Suppressor macrophage treated with lipopolysaccharide for 4 hours (primary cell): ENCODE results near the gene AQP9.
"Not testable (repeated sequence)": the region's sequence is repeated elsewhere in the genome, so short reads cannot be mapped to it uniquely, and the experiment has no call there.

Source experiments
- DNase-seq: peaks from one replicate; pipeline ENCODE4 v3.0.0-alpha.2; 2020

AQP9 gene

GRCh38 chr15:58138106-58138505 lies at the start of gene AQP9:
Gene AQP9, plus strand, starts transcription at chr15:58138381. Its CDS starts 185 bp downstream, at chr15:58138566.
- peak; percentile 87 for DNase-seq

- no peak for DNase-seq
These were observed 42.8 kb upstream of the AQP9 start for GRCh38 chr15:58095415-58095814.

DNA sequence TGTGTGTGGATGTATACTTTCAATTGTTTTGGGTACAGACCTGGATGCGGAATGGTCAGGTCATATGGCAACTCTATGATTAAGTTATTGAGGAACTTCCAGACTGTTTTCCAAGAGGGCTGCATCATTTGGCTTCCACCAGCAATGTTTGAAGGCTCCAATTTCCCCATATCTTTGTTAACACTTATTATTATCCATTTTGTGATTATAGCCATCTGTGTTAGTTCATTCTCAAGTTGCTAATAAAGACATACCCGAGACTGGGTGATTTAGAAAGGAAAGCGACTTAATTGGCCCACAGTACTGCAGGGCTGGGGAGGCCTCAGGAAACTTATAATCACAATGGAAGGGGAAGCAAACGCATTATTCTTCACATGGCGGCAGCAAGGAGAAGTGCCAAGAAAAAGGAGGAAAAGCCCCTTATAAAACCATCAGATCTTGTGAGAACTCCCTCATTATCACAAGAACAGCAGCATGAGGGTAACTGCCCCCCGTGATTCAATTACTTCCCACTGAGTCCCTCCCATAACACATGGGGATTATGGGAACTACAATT lies 41.6 kb upstream of the AQP9 start:
- DNase-seq: no peak

- no peak for DNase-seq
These were observed 34.7 kb upstream of the AQP9 start for GRCh38 chr15:58103482-58103881.

DNA sequence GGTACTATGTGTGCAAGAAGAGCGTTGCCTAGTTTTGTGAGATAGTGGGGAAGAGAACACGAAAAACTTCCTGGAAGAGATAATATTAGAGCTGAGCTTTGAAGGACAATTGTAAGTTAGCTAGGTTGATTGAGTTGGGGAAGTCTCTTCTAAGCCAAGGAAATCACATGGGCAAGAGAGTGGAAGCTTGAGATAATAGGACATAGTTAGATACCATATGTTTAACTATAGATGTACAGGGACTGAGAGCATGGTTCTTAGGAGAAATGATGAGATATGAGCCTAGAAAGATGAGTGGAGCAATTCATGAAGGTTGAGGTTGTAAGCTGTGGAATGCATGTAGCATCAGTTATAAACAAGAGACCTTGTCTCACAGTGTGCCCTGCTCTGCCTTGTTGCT lies 30.1 kb upstream of the AQP9 start:
- DNase-seq: no peak

- peak; percentile 47 for DNase-seq
These were observed 28.8 kb upstream of the AQP9 start for GRCh38 chr15:58109419-58109818.

DNA sequence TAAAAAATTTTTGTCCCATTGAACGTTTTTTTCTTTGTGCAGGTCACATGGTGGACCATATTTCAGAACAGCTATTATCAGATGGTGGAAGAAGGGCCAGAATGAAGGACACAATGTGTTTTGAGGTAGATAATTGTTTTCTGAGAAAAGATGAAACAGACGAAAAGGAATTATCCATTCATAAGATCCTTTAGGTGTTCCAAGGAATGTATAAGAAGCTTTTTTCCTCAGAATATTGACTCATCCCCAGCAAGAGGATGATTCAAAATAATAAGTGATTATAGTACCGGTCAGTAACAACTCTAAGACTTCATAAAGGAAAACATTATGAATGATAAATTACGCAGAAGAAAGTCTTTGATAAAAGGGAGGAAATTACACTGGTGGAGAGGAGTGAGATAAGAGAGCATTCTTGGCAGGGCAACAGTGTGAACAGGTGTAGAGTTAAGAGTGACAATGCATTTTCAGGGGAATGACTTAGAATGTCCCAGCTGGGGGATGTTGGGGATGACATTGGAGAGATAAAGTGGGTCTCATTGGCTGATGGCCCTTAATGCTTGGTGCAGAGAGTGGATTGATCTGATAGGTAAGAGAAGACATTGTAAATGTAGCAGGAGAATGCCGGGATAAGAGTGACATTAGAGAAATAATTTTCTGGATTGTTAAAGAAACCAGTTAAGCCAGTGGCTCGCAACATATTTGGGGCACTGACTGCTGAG lies 27.0 kb upstream of the AQP9 start:
- DNase-seq: no peak

- DNase-seq: no peak
These were observed 26.5 kb upstream of the AQP9 start for GRCh38 chr15:58111718-58112104.

DNA sequence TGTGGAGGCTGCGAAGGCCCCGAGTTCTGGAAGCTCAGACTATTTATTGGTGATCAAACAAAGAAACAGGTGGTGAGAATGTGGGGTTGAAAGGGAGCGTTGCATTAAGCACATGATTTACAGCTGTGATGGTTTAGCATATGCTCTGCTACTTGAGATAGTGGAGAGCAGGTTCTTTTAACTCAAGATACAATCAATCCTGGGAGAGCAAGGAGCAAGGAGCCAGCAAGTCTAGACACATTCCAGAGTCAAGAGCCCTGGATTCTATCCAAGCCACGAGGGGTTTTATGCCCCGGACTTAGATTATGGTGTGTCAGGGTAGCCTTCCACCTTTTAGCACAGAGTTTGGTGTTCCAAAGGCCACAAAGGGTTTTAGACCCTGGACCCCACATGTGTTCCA lies 24.8 kb upstream of the AQP9 start:
- not testable (repeated sequence) for DNase-seq

- no peak for DNase-seq
These were observed 23.8 kb upstream of the AQP9 start for GRCh38 chr15:58114388-58114787.

DNA sequence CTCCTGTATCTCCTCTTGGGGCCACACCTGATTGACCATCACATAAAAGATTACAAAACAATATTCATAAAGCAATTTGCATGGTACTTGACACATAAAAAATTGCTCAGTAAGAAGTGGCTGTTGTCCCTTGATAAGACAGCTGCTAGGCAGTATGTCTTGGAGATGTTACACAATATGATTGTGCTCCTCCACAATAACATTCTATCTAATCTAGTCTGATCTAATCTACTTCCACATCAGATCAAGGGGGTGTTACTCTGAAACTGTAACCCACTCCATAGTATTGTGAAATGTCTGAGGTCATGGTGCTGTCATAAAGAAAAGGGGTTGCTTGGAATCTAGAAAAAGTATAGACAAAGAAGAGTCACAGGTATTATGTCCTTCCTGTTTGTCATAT lies 23.4 kb upstream of the AQP9 start:
- peak; percentile 67 for DNase-seq

GRCh38 chr15:58115692-58116091 lies 22.5 kb upstream of the AQP9 start:
- peak; percentile 14 for DNase-seq

DNA sequence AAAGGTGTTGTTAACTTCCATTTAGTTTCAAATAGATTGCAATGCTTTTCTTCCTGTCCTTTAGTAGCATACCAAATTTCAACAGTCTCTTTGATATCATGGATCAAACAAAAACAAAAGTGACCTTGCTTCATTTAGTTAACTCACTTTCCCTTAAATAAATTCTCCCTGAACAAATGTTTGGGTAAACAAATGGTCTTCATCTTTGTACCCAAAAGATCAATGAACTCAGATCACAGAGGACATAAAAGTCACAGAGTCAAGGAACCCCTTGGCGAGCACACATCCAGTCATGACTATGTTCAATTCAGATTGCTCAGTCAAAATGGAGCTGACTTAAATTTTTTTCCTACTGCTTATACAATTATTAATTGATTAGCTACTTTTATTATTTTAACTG lies 20.6 kb upstream of the AQP9 start:
- no peak for DNase-seq

GRCh38 chr15:58118272-58118671 lies 19.9 kb upstream of the AQP9 start:
- no peak for DNase-seq

- no peak for DNase-seq
These were observed 19.2 kb upstream of the AQP9 start for GRCh38 chr15:58119016-58119415.

DNA sequence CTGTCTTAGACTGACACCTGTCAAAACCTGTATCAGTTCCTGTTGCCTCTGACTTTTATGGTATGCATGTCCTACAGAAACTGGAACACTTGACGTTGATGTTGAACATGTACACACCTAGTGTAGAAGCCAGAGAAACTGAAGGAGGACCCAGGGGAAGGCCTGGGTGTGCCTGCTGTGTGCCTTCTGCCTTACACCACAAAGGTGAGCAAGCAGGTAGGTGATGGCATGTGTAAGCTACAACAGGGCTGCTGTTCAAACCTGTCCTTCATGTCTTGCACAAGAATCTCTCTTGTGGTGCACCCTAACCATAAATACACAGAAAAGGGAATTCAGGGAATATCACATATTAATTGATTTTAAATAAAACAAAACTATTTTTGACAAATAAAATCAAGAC lies 13.6 kb upstream of the AQP9 start:
- no peak for DNase-seq

DNA sequence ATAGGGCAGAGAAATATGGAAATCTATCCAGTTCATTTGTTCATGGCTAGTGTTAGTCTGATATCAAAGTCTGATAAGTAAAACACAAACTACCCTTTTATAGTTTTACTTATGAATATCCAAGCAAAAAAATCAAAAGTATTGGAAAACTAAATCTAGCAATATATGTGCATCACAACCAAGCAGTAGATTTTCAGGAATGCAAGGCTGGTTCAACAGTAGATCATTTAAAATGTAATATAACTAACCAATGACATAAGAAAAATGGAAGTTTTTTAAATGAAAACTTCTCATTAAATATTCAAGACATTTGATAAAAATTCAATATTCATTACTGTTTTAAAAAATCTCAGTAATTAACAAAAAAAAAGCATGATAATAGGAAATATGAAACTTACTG lies 12.8 kb upstream of the AQP9 start:
- DNase-seq: no peak

DNA sequence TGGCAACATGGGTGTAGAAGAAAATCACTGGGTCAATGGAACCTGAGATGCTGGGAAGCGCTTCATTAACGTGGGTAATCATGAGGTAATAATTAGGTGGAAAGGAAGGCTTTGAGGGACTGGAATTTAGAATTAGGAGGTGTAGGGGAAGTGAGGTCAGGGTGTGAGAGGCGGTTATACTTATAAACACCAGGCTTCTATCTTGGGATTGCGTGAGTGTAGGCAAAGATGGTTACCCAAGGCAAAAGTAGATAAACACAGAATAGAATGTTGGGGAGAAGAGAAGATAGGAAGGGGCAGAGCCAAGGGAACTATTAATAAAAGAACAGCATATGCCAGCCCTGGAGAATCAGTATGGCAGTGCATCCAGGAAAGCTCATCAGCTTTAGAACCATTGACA lies 3.3 kb upstream of the AQP9 start:
- DNase-seq: no peak

- DNase-seq: no peak
These were observed 2.5 kb upstream of the AQP9 start for GRCh38 chr15:58135511-58136174.

DNA sequence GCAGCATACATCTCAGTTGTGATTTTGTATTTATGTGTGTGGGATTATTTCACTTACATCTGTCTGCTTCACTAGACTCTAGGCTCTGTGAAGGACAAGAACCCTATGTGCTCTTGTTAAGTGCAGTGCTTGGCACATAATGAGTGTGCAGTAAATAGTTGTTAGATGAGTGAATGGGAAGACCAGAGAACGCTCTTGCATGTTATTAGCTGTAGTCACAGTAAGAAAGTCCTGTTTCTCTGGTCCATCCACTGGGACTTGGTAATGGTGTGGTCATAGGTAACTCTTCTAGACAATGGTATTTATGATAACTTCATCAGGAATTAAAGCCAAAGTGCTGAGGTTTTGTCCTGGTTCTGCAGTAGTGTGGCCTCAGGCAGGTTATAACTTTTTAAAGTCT lies 1.4 kb upstream of the AQP9 start:
- DNase-seq: no peak

DNA sequence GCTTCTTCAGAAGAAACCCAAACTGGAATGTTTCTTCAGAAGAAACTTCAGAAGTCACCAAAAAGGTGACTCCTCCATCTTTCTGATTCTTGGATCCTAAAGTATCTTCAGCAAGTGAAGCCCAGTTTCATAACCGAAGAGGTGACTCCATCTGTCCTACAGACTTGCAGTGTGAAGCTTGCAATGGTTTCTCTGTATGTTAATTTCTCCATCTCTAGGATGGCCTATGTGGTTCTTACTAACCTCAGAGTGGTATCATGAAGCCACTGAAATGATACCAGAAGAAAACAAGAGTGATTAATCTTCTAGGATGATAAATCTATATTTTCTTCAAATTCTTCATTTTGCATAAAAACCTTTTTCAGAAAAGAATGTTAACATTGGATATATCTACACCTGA lies 495 bp upstream of the AQP9 start:
- DNase-seq: no peak

- DNase-seq: peak; percentile 32
These were observed 1.3 kb downstream of the AQP9 start for GRCh38 chr15:58139276-58139988.

- peak; percentile 88 for DNase-seq
These were observed 1.9 kb downstream of the AQP9 start for GRCh38 chr15:58139989-58140522.

GRCh38 chr15:58141894-58142293 lies 3.7 kb downstream of the AQP9 start:
- peak; percentile 36 for DNase-seq
